ENCODE data around the gene UCN. TPM values are rescaled to one million over a fixed set of nuclear protein-coding genes. Genes with fewer than 3 reads are reported as not detected.
"Not testable (repeated sequence)": the region's sequence is repeated elsewhere in the genome, so short reads cannot be mapped to it uniquely, and the experiment has no call there.

Gene UCN
- total and polyA plus RNA-seq, 2 donors from 2014 or later = 1.3 to 1.4 TPM

- Histone ChIP-seq H3K27ac (ENCODE audit: low read depth in 2 of 2, low read length in 2 of 2) (peak overlapping the region; percentile 86 to 96), H3K9ac (ENCODE audit: low read length in 3 of 3) (peak overlapping the region; percentile 96 to 97 (median 97)), H3K9me3 (ENCODE audit: control insufficient read depth in 2 of 3, insufficient read depth in 1 of 3, low read length in 3 of 3) (no peaks in the 10 kb centered on the region), H3K36me3 (ENCODE audit: control insufficient read depth in 2 of 3, insufficient read depth in 3 of 3, low read length in 3 of 3) (peaks cover 2 to 14% (median 3%) of the 10 kb centered on the region in 3 donors), H3K27me3 (ENCODE audit: control insufficient read depth, insufficient read depth, low read length) (no peaks in the 10 kb centered on the region), H3K4me3 (ENCODE audit: low read length in 3 of 3) (peak overlapping the region; percentile 95 to 98 (median 97)), H3K4me1 (ENCODE audit: control insufficient read depth in 2 of 3, insufficient read depth in 2 of 3, low read depth in 1 of 3, low read length in 3 of 3) (peaks cover 0 to 11% (median 0%) of the 10 kb centered on the region in 3 donors)
- TF ChIP-seq CTCF (IDR thresholded peaks at IDR 0.05; ENCODE audit: borderline replicate concordance, extremely low read depth, insufficient read depth) = no peak
- FAIRE-seq (no peak), DNase-seq (peak in 3 of 5 donors; percentile 39 to 78 (median 63))
- intact Hi-C loops (cut with DNase I) = no loop called here
Measured at GRCh38 chr2:27322301-27322765, 14.1 kb upstream of the UCN start.

GRCh38 chr2:27320958-27321543, 12.8 kb upstream of the UCN start:
- Histone ChIP-seq H3K27me3 (ENCODE audit: control insufficient read depth, insufficient read depth, low read length) (no peaks in the 10 kb centered on the region), H3K36me3 (ENCODE audit: control insufficient read depth in 2 of 3, insufficient read depth in 3 of 3, low read length in 3 of 3) (peaks cover 0 to 2% (median 2%) of the 10 kb centered on the region in 3 donors), H3K9me3 (ENCODE audit: control insufficient read depth in 2 of 3, insufficient read depth in 1 of 3, low read length in 3 of 3) (no peaks in the 10 kb centered on the region), H3K27ac (ENCODE audit: low read depth in 2 of 2, low read length in 2 of 2) (no peak overlapping the region), H3K4me3 (ENCODE audit: low read length in 3 of 3) (no peak overlapping the region), H3K9ac (ENCODE audit: low read length in 3 of 3) (no peak overlapping the region), H3K4me1 (ENCODE audit: control insufficient read depth in 2 of 3, insufficient read depth in 2 of 3, low read depth in 1 of 3, low read length in 3 of 3) (peaks cover 0 to 11% (median 0%) of the 10 kb centered on the region in 3 donors)
- TF ChIP-seq CTCF (IDR thresholded peaks at IDR 0.05; ENCODE audit: borderline replicate concordance, extremely low read depth, insufficient read depth) = peak; percentile 19
- peak in 2 of 5 donors; percentile 6 to 84 for DNase-seq
- no peak for FAIRE-seq
- intact Hi-C loops (cut with DNase I) = no loop called here

DNA sequence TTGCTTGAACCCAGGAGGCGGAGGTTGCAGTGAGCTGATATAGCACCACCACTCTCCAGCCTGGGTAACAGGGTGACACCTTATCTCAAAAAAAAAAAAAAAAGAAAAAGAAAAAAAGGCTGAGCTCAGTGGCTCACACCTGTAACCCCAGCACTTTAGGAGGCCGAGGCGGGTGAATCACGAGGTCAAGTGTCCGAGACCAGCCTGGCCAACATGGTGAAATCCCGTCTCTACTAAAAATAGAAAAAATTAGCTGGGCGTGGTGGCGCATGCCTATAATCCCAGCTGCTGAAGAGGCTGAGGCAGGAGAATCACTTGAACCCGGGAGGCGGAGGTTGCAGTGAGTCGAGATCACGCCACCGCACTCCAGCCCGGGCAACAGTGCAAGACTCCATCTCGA, 11.6 kb upstream of the UCN start:
- intact Hi-C loops (cut with DNase I); H3K27me3 ChIP-seq (ENCODE audit: control insufficient read depth, insufficient read depth, low read length); FAIRE-seq; H3K4me3 ChIP-seq (ENCODE audit: low read length in 3 of 3); H3K36me3 ChIP-seq (ENCODE audit: control insufficient read depth in 2 of 3, insufficient read depth in 3 of 3, low read length in 3 of 3); DNase-seq; H3K27ac ChIP-seq (ENCODE audit: low read depth in 2 of 2, low read length in 2 of 2); H3K9me3 ChIP-seq (ENCODE audit: control insufficient read depth in 2 of 3, insufficient read depth in 1 of 3, low read length in 3 of 3); H3K9ac ChIP-seq (ENCODE audit: low read length in 3 of 3): not testable (repeated sequence)
- H3K4me1 ChIP-seq (ENCODE audit: control insufficient read depth in 2 of 3, insufficient read depth in 2 of 3, low read depth in 1 of 3, low read length in 3 of 3) = peaks cover 0 to 11% (median 0%) of the 10 kb centered on the region in 3 donors

GRCh38 chr2:27316655-27317412, 8.6 kb upstream of the UCN start:
- no peaks in the 10 kb centered on the region for H3K36me3 ChIP-seq (ENCODE audit: control insufficient read depth in 2 of 3, insufficient read depth in 3 of 3, low read length in 3 of 3)
- H3K4me1 ChIP-seq (ENCODE audit: control insufficient read depth in 2 of 3, insufficient read depth in 2 of 3, low read depth in 1 of 3, low read length in 3 of 3) = peaks cover 0 to 2% (median 0%) of the 10 kb centered on the region in 3 donors
- FAIRE-seq (no peak), DNase-seq (peak in 1 of 5 donors; percentile 4)
- no peaks in the 10 kb centered on the region for H3K27me3 ChIP-seq (ENCODE audit: control insufficient read depth, insufficient read depth, low read length)
- no peak overlapping the region for H3K9ac ChIP-seq (ENCODE audit: low read length in 3 of 3)
- H3K27ac ChIP-seq (ENCODE audit: low read depth in 2 of 2, low read length in 2 of 2) = no peak overlapping the region
- no peak for TF ChIP-seq CTCF (IDR thresholded peaks at IDR 0.05; ENCODE audit: borderline replicate concordance, extremely low read depth, insufficient read depth)
- no peaks in the 10 kb centered on the region for H3K9me3 ChIP-seq (ENCODE audit: control insufficient read depth in 2 of 3, insufficient read depth in 1 of 3, low read length in 3 of 3)
- no peak overlapping the region for H3K4me3 ChIP-seq (ENCODE audit: low read length in 3 of 3)
- intact Hi-C loops (cut with DNase I) = no loop called here
